Erythroblast (primary cell): ENCODE results near the gene PBOV1.

ENCODE experiments used
- DNase-seq, 2 experiments: peaks; one replicate each; lab custom pipeline; 2025; lab: John Stamatoyannopoulos, UW
- GATA1 ChIP-seq: IDR thresholded peaks from 2 replicates; pipeline ENCODE4 v1.6.1; 2011; ENCODE audit warnings: low read depth, mild to moderate bottlenecking, control low read depth, low read length, moderate library complexity
- POLR2A ChIP-seq: IDR thresholded peaks from 2 replicates; pipeline ENCODE4 v1.6.1; 2011; ENCODE audit warnings: mild to moderate bottlenecking, low read length

PBOV1 gene

GRCh38 chr6:138183790-138184134, 34.5 kb downstream of the PBOV1 start:
- no peak for DNase-seq
- TF ChIP-seq GATA1 (no peak), POLR2A (no peak)

GRCh38 chr6:138182939-138183789, 35.1 kb downstream of the PBOV1 start:
- TF ChIP-seq POLR2A (no peak), GATA1 (no peak)
- no peak for DNase-seq

- no peak for DNase-seq
- TF ChIP-seq POLR2A (no peak), GATA1 (no peak)
These were observed 41.5 kb downstream of the PBOV1 start for GRCh38 chr6:138176652-138177232.

GRCh38 chr6:138175596-138175995, 42.7 kb downstream of the PBOV1 start:
- DNase-seq = no peak
- TF ChIP-seq GATA1 (no peak), POLR2A (no peak)
